ENCODE measurements around the gene LHX4.

GRCh38 chr1:180295999-180296398 is 65.9 kb downstream of the LHX4 start:
- TF ChIP-seq YY1 (IDR thresholded peaks at IDR 0.05; ENCODE audit: insufficient read depth, insufficient read length): no peak
- TF ChIP-seq SUZ12 (IDR thresholded peaks at IDR 0.05; ENCODE audit: extremely low read depth, insufficient read depth, insufficient read length): no peak
- TF ChIP-seq ZNF274 (IDR thresholded peaks at IDR 0.05; ENCODE audit: low read depth, low read length): no peak

Measured in NT2/D1 (cell line).